NCI-H748 (cell line): Measurements from ENCODE around the gene CHD5.
"Not testable (repeated sequence)": the region's sequence is repeated elsewhere in the genome, so short reads cannot be mapped to it uniquely, and the experiment has no call there.

Source experiments
- DNase-seq: peaks from one replicate; lab custom pipeline; 2025; ENCODE audit not compliant: unreplicated experiment; lab: John Stamatoyannopoulos, UW

The CHD5 gene

DNA sequence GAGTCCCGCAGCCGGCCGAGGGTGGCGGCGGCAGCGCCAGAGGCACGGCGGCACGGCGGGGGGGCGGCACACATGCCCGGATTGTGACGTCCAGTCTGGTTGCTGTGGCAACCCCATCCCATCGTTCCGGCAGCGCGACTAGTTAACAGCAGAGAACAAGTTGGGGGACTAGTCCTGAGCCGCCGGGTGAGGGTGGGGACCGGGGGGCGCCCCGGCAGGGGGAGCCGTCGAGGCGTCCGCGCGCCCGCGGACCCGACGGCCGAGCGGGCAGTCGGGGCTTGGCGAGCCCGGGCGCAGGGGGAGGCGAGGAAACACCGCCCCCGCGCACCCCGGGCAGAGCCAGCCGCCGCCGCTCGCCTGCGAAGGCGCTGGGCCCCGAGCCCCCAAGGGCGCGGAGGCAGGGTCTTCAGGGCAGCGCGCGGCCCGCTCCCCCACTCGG is at the start of gene CHD5:
Gene CHD5 (minus strand): TSS at position 54 of the 439 bp plus-strand sequence. CDS start 298 bp downstream, outside the sequence.
- peak; percentile 48 for DNase-seq

DNA sequence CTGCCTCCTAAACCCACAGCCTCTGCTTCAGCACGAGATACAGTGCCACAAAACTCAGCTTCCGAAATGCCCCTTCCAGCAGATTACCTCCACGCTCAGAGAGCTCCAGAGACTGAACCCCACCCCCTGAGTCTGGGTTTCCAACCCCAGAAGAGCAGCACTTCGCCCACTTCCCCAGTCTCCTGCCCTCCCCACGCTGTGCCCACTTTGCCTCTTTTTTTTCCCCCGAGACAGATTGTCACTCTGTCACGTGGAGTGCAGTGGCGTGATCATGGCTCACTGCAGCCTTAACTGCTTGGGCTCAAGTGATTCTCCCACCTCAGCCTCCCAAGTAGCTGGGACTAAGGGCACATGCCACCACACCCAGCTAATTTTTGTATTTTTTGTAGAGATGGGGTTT is 45.5 kb upstream of the CHD5 start:
- DNase-seq: no peak

DNA sequence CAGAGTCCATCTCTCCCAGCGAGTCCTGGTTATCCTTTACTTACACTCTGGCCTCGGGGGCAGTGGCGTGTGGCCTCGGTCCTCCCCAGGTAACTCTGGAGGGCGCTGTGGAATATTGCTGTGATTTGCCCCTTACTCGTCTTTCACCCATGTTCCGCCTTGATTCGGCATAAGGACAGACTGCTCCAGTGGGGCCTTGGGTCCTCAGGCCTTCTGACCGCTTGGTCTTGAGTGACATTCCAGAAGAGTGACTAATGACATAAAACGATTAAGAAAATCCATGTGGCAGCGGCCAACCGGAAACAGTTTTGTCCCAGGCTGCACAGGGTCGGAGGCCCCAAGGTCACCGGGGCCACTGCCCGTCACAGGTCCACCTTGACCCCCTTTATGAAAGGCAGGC is 44.6 kb upstream of the CHD5 start:
- no peak for DNase-seq

DNA sequence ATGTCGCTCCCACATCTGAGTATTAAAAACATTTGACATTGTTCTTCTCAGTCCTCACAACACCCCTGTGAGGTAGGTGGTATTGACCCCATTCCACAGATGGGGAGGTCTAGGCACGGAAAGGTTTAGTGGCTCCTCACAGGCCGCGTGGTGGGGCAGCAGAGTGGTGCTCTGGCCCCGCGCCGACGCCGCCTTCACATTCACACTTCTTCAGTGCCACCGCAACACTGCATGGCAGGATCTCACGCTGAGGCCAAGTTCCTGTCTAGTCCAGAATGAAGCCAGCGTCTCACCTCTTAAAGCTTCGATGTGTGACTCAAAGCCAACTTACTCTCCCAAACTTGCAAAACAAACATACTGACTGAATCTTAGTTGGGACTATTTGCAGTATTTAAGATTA is 43.5 kb upstream of the CHD5 start:
- DNase-seq: no peak

DNA sequence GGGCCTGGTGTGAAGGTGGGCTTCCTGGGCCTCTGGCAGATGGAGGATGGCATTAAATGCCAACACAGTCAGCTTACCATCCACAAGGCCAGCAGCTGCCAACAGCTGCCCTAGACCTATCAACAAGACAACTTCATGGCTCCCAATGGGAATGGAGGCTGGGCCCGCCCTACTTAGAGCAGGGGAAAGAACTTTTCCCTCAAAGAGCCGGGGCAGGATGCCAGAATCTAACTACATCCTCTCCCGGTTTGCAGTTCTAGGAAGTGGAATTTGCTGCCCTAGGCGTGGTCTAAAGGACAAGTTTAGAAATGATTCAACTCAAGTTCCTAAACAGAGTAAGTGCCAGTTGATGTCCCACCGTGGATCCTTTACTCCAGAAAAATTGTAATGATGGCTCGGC is 42.5 kb upstream of the CHD5 start:
- DNase-seq: no peak

DNA sequence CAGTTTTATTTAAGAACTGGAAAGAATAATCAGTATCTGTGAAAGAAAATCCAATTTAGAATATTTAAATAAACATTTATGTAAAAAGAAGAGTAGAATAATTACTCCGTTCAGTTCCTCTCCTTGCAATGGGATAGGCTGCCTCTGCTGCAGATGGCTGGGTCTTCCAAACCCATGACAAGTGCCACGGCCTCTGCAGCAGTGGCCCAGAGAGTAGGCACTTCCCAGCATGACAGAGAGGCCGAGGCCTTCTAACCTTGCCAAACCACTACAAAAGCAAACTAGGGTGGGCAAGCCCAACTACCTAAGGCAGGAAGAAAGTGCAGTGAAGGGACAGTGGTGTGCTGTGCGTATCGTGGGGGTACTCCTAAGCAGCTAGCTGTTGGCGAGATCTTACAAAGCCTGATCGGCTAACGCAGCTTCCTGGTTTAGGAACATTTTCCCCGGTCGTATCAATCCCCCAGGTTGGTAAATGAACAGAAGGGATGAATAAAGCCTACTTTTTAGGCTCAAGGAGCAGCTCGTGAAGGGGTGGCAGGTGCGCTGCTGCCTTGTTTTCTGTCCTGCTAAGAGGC is 41.2 kb upstream of the CHD5 start:
- DNase-seq: no peak

DNA sequence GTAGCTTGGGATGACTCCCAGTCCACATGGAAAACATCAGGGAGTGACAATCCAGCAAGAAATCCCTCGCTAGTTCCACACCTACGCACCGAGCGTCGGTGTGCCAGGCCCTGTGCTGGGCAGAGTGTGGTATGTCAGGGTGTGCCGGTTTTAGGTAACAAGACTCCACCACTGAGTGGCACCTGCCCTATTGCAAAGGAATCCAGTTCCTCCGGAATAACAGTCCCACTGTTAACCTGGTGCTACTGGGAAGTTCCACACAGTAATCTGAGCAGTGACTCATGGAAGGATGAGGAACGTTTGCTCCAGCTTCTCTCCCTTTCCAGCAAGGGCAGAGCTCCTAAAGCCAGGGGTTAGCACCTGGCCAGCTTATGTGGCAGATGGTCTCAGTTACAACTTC is 40.1 kb upstream of the CHD5 start:
- DNase-seq: no peak

DNA sequence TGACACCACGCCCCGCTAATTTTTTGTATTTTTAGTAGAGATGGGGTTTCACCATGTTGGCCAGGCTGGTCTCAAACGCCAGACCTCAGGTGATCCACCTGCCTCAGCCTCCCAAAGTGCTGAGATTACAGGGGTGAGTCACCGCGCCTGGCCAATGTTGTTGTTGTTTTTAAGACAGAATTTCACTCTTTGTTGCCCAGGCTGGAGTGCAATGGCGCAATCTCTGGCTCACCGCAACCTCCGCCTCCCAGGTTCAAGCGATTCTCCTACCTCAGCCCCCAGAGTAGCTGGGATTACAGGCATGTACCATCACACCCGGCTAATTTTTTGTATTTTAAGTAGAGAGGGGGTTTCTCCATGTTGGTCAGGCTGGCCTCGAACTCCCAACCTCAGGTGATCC is 39.5 kb upstream of the CHD5 start:
- DNase-seq: not testable (repeated sequence)

DNA sequence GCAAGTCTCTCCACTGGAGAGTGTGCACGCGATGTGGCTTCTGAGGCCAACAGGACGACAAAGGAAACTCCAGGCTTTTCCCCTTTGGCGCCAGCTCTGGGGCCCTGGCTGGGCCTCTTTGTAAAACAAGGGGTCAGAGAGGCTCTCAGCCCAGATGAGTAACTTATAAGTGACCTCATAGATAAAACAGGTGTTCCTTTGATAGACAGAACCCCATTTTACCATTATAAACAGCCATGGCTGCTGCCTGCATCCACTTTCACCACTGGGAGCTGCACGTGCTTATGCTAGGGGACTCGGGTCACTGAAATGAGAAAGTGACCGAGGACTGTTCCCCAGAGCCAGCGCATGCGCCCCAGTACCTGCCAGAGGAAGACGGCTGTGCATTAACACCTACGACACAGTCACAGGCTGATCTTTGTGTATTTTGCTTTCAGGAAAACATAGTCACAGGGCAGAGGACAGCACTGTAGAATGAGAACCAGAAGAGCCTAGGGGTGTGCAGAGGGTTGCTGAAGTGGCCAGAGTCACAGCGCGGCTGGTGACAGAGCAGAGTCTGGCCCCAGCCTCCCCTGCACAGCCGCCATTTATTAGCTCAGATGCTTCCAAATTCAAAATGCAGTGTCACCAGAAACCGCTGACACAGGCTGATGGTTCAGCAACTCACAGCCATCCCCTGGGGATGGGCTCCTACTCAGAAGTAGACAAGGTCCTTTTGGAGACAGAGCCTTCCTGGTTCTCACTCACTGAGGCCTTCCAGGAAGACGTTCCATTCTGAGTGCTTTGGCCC is 38.4 kb upstream of the CHD5 start:
- DNase-seq: no peak

DNA sequence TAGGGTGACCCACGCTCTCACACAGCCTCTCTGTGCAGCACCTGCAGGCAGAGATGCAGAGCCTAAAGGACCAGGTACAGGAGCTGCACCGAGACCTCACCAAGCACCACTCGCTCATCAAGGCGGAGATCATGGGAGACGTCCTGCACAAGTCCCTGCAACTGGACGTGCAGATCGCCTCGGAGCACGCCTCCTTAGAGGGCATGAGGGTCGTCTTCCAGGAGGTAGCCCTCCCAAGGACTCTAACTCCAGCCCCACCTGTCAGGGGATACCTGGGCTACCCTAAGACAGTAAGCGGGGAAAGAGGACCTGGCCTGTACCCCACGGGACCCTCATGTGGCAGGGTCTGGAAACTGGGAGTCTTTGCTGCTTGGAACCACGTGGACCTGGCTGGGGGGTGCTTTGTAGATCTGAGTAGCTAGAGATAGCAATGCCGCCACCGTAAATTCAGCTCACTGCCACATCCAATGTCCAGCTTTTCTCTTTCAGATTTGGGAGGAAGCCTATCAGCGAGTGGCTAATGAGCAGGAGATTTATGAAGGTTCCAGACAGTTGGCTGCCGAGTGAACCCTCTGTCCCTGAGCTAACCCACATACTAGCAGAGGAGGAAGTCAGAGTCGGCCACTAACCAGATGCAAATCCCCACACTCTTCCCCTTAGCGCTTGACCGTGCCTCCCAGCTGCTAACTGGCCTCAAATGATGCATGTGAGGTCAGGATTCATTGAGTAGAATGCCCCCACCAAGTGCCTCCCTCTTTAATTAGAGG is 32.3 kb upstream of the CHD5 start:
- DNase-seq: no peak

DNA sequence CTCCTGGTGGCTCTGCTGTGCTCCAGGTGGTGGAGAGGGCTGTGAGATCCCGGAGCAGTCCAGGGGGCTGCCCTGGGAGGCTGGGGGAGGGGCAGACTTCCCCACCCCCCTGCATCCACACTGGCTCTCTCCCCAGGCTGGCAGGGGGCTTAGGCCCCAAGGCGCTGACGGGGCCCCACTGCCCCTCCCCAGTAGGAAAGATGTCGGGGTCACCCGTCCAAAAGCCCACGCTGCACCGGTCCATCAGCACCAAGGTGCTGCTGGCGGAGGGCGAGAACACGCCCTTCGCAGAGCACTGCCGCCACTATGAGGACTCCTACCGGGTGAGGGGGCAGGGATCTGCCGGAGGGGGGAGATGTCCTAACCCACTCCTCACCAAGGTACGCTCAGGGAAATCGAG is 31.6 kb upstream of the CHD5 start:
- DNase-seq: no peak

DNA sequence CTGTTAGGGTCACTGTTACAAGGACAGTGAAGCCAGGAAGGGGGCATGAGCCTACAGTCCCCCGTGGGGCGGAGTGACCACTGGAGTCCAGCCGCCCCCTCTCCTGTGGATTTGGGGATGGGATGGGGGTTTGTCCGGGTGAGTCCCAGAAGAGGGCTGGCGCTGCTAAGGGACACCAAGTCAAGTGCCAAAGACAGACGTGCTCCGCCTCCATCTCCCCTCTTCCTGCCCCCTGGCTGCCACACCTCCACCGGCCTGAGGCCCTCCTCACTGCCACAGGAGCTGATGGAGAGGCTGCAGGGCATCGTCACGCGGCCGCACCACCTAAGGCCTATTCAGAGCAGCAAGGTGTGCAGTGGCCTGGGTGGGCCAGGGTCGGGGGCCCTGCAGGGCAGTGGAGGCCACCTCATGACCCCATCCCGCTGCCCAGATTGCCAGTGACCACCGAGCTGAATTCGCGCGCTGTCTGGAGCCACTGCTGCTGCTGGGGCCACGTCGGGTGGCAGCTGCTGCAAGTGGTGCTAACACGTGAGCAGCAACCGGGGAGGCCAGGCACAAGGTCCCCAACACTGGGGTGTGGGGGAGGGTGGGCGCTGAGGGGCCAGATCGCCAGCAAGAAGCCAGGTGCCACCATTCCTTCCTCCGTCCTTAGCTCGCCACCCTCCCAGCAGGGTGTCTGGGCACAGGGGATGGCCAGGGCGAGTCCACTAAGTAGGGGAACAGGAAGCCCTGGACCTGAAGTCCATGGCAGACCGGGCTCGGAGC is 30.7 kb upstream of the CHD5 start:
- DNase-seq: no peak

DNA sequence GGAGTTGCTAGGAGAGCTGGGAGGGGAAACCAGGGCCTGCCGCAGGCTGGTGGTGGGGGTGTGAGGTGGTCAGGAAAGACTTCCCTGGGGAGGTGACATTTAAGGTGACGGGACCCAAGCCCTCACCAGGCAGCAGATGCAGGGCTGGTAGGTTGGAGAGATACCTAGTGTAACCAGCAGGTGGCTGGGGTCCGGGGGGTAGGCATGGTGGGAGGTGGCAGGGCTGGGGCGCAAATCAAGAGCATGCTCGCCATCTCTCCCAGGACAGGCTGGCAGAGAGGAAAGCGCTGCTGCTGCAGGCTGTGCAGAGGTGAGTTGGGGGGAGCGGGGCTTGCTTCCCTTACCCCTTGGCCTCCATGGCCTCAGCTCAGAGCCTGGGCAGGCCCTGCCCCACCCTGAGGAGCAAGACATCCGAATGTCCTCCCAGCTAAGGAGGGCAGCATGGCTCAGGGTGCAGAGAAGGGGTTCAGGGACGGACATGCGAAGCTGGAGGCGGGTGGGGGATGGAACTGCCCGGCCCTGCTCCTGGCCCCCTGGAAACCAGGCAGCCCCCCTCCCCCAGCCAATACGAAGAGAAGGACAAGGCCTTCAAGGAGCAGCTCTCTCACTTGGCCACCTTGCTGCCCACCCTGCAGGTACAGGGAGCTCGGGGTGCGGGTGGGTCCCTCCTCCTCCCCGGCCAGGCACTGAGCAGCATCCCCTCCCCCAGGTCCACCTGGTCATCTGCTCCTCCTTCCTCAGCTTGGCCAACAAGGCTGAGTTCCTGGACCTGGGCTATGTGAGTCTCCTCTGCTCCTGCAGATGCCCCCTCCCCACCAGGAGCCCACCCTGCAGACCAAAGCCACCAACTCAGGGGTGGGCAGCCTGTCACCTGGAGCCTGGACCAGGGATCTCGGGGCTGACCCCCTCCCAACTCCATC is 29.8 kb upstream of the CHD5 start:
- DNase-seq: no peak

DNA sequence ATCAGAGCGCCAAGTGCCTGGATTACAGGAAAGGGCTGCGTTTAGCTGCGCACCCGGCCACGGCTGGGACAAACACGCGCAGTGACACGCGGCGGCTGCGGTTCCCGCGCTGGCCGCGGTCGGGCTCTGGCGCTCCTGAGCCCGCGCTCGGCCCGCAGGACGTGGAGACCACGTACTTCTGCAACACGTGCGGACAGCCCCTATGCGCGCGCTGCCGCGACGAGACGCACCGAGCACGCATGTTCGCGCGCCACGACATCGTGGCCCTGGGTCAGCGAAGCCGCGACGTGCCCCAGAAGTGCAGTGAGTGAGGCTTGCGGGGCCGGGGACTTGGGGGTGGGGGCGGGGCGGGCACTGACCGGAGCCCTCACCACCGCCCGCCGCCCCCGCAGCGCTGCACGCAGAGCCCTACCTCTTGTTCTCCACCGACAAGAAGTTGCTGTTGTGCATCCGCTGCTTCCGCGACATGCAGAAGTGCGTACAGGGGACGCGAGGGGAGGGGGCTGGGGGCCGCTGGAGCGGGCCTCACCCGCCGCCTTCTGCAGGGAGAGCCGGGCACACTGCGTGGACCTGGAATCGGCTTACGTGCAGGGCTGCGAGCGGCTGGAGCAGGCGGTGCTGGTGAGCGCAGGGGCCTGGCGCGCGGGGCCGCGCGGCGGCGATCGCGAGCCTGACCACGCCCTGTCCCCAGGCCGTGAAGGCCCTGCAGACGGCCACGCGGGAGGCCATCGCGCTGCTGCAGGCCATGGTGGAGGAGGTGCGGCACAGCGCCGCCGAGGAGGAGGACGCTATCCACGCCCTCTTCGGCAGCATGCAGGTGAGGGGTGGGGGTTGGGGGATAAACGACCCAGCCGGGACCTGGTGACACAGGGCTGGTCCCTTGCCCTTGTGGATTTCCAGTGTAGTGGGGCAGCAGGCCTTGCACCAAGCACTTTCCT is 28.9 kb upstream of the CHD5 start:
- DNase-seq: no peak

DNA sequence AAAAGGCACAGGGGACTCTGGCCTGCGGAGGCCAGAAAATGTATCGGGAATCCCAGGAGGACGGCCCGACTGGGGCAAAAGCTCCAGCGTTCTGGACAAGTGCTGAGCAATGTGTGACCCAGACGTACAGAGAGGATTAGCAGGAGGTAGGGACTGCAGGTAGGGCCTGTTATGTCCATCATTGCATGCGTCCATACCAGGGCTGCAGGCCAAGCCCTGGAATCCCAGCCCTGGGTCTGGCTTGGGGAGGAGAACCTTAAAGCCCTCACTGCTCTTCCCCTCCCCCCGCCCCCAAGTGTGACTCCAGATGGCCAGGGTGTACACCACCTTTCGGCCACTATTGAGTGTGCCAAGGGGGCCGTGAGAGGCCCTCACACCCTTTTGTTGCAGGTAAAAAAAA is 27.8 kb upstream of the CHD5 start:
- DNase-seq: no peak

DNA sequence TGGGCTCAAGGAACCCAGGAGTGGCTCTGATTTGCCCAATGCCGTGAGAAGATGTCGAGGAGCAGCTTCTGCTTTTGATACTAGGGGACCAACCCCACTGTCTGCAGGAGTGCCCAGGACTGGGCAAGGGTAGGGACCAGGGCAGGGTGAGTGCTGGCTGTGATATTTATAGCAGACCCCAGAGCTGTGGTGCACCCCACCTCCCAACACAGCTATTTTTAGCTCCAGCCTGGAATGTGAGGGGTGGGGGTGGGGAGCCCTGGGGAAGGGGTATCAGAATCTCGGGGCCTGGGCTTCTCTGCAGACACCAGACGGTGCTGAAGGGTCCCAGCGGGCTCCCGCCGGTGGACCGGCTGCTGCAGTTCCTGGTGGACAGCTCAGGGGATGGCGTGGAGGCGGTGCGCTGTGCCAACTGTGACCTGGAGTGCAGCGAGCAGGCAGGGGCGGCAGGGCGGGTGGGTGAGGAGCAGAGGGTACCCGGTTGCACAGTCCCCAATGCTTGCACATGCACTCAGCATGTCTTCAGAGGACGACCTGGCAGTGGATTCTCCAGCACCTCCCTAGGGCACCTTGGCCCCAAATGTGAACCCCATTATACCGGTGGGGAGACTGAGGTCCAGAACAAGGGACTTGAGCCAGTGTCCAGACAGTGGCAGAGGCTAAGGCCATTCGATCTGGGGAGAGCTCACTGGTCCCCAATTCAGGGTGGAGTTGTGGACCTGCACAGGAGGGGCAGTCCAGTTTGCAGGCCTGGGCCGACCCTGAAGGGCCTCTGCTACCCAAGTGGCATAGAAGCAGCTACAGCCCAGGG is 27.2 kb upstream of the CHD5 start:
- no peak for DNase-seq

DNA sequence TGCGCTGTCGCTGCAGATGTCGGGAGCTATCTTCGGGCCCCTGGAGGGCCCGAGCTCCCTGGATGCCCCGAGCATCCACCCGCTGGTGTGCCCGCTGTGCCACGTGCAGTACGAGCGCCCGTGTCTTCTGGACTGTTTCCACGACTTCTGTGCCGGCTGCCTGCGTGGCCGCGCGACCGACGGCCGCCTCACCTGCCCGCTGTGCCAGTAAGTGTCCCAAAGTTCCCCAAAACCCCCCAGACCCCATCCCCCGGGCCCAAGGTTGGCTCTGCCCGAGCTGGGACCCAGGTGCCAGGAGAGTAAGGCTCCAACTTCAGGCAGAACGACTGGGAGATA is 26.4 kb upstream of the CHD5 start:
- DNase-seq: no peak

DNA sequence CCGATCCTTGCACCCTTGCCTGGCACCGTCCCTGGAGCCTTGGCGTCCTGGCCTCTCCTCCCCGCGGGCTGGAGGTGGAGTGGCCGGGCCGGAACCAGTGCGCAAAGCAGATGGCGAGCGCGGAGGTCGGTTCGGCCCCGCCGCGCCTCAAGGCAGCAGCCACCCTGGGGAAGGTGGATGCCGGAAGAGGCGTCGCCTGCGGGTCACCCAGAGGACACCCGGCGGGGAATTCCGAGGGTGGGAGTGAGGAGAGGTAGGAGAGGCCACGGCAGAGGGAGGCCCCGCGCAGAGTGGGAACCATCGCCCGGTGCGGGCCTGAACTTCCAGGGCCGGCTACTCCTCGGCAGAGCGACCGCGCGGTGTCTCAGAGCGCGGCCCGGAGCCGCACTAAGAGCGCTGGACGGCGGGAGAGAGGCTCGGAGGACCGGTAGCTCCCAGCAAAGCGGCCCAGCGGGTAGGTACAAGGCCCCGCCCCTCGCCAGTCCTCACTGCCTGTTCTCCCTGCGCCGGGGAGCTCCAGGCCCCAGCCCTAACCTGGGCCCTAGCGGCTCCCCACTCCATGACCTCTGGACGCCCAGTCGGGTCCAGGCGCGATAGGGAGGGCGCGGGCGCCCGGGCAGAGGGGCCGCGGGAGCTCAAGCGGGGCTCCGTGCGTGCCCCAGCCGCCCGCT is 25.9 kb upstream of the CHD5 start, which contains the start of gene RNF207:
Gene RNF207 (plus strand): TSS at position 271 of the 671 bp plus-strand sequence. CDS start 417 bp downstream, outside the sequence.
- peak; percentile 44 for DNase-seq
